ENCODE data around the gene ELAVL1. TPM values are rescaled to one million over a fixed set of nuclear protein-coding genes. Genes with fewer than 3 reads are reported as not detected.

The ELAVL1 gene
- polyA plus RNA-seq, 1 donor from 2014 or later = 19.1 TPM

- H3K36me3 ChIP-seq (ENCODE audit: insufficient read depth, low read length) = no peaks in the 10 kb centered on the region
- no peaks in the 10 kb centered on the region for H3K9me2 ChIP-seq (ENCODE audit: insufficient read depth, low read length)
- peak overlapping the region; percentile 77 for H3K4me2 ChIP-seq (ENCODE audit: low read length)
- no peaks in the 10 kb centered on the region for H3K9me3 ChIP-seq (ENCODE audit: low read length)
- H3F3A ChIP-seq (ENCODE audit: insufficient read depth, low read length, poor library complexity, severe bottlenecking) = peaks cover 4% of the 10 kb centered on the region
- no peaks in the 10 kb centered on the region for H4K20me1 ChIP-seq (ENCODE audit: insufficient read depth)
- H2AFZ ChIP-seq (ENCODE audit: low read depth, low read length) = peak overlapping the region; percentile 63
- peak overlapping the region; percentile 86 for H3K4me3 ChIP-seq (ENCODE audit: low read length)
- H3K27me3 ChIP-seq (ENCODE audit: insufficient read depth, low read depth, low read length) = no peaks in the 10 kb centered on the region
- TF ChIP-seq REST (IDR thresholded peaks at IDR 0.05; ENCODE audit: borderline replicate concordance) (no peak), EZH2 (IDR thresholded peaks at IDR 0.05; ENCODE audit: borderline replicate concordance, insufficient read depth, low read length, poor library complexity, severe bottlenecking) (no peak), MXI1 (conservative IDR thresholded peaks at IDR 0.05; ENCODE audit: poor library complexity, severe bottlenecking) (no peak), CTCF (IDR thresholded peaks at IDR 0.05; ENCODE audit: poor library complexity, severe bottlenecking) (no peak), SMC3 (conservative IDR thresholded peaks at IDR 0.05; ENCODE audit: poor library complexity) (no peak), TAF1 (IDR thresholded peaks at IDR 0.05; ENCODE audit: low read depth) (no peak), EP300 (conservative IDR thresholded peaks at IDR 0.05; ENCODE audit: poor library complexity, severe bottlenecking) (no peak), POLR2AphosphoS5 (IDR thresholded peaks at IDR 0.05) (no peak), RAD21 (conservative IDR thresholded peaks at IDR 0.05) (no peak)
- peak overlapping the region; percentile 94 for H3K9ac ChIP-seq (ENCODE audit: low read length)
- H3K27ac ChIP-seq (ENCODE audit: low read length) = peak overlapping the region; percentile 91
- peaks cover 13% of the 10 kb centered on the region for H3K79me2 ChIP-seq (replicated peaks; ENCODE audit: insufficient read depth, low read length)
Measured at GRCh38 chr19:7942981-7943443, 62.4 kb downstream of the ELAVL1 start.

- peaks cover 13% of the 10 kb centered on the region for H3K79me2 ChIP-seq (replicated peaks; ENCODE audit: insufficient read depth, low read length)
- H2AFZ ChIP-seq (ENCODE audit: low read depth, low read length) = no peak overlapping the region
- H3K9me2 ChIP-seq (ENCODE audit: insufficient read depth, low read length) = no peaks in the 10 kb centered on the region
- peaks cover 4% of the 10 kb centered on the region for H3F3A ChIP-seq (ENCODE audit: insufficient read depth, low read length, poor library complexity, severe bottlenecking)
- no peak overlapping the region for H3K4me2 ChIP-seq (ENCODE audit: low read length)
- no peaks in the 10 kb centered on the region for H3K9me3 ChIP-seq (ENCODE audit: low read length)
- H4K20me1 ChIP-seq (ENCODE audit: insufficient read depth) = no peaks in the 10 kb centered on the region
- H3K27me3 ChIP-seq (ENCODE audit: insufficient read depth, low read depth, low read length) = no peaks in the 10 kb centered on the region
- no peak overlapping the region for H3K9ac ChIP-seq (ENCODE audit: low read length)
- H3K27ac ChIP-seq (ENCODE audit: low read length) = no peak overlapping the region
- peak overlapping the region; percentile 86 for H3K4me3 ChIP-seq (ENCODE audit: low read length)
- H3K36me3 ChIP-seq (ENCODE audit: insufficient read depth, low read length) = no peaks in the 10 kb centered on the region
- TF ChIP-seq POLR2AphosphoS5 (IDR thresholded peaks at IDR 0.05) (no peak), RAD21 (conservative IDR thresholded peaks at IDR 0.05) (no peak), EP300 (conservative IDR thresholded peaks at IDR 0.05; ENCODE audit: poor library complexity, severe bottlenecking) (no peak), CTCF (IDR thresholded peaks at IDR 0.05; ENCODE audit: poor library complexity, severe bottlenecking) (no peak), EZH2 (IDR thresholded peaks at IDR 0.05; ENCODE audit: borderline replicate concordance, insufficient read depth, low read length, poor library complexity, severe bottlenecking) (no peak), SMC3 (conservative IDR thresholded peaks at IDR 0.05; ENCODE audit: poor library complexity) (no peak), REST (IDR thresholded peaks at IDR 0.05; ENCODE audit: borderline replicate concordance) (no peak)
Measured at GRCh38 chr19:7941895-7942596, 63.4 kb downstream of the ELAVL1 start.

Measured in neural cell (in vitro differentiated cells).